Liver (tissue), 9 donors: ENCODE measurements around the gene AOAH. TPM values are rescaled to one million over a fixed set of nuclear protein-coding genes. Genes with fewer than 3 reads are reported as not detected.

ENCODE experiments used
- DNase-seq: peaks from one replicate; pipeline ENCODE4 v3.0.0-alpha.2; 2017; ENCODE audit warnings: low spot score
- H3K27ac ChIP-seq, 2 donors: one replicate each; pipeline ENCODE4 v1.7.0; 2013; ENCODE audit warnings: inconsistent platforms in 2 of 2, low read length in 2 of 2, control low read depth in 1 of 2, low read depth in 1 of 2, mild to moderate bottlenecking in 1 of 2
- H3K27me3 ChIP-seq, 4 donors: one replicate each; pipeline versions ENCODE4 v1.6.1 to v1.7.0; 2013; ENCODE audit warnings: low read length in 3 of 4, inconsistent platforms in 1 of 4, mild to moderate bottlenecking in 1 of 4, moderate library complexity in 1 of 4; ENCODE audit not compliant: control insufficient read depth in 4 of 4, insufficient read depth in 4 of 4
- H3K36me3 ChIP-seq, 4 donors: one replicate each; pipeline versions ENCODE4 v1.6.1 to v1.7.0; 2013; ENCODE audit warnings: low read length in 3 of 4, mild to moderate bottlenecking in 3 of 4, low read depth in 1 of 4, moderate library complexity in 1 of 4; ENCODE audit not compliant: control insufficient read depth in 4 of 4, insufficient read depth in 3 of 4
- H3K4me1 ChIP-seq, 4 donors: one replicate each; pipeline versions ENCODE4 v1.6.1 to v1.7.0; 2013; ENCODE audit warnings: low read length in 3 of 4, mild to moderate bottlenecking in 3 of 4, moderate library complexity in 1 of 4; ENCODE audit not compliant: control insufficient read depth in 4 of 4, insufficient read depth in 4 of 4
- H3K4me3 ChIP-seq, 3 donors: one replicate each; pipeline versions ENCODE4 v1.6.1 to v1.7.0; 2013; ENCODE audit warnings: low read length in 3 of 3, control low read depth in 1 of 3, low read depth in 1 of 3, mild to moderate bottlenecking in 1 of 3
- H3K9ac ChIP-seq, 2 donors: one replicate each; pipeline ENCODE4 v1.7.0; 2013; ENCODE audit warnings: low read length in 2 of 2, mild to moderate bottlenecking in 2 of 2, moderate library complexity in 2 of 2, control low read depth in 1 of 2, low read depth in 1 of 2
- H3K9me3 ChIP-seq, 4 donors: one replicate each; pipeline versions ENCODE4 v1.6.1 to v1.7.0; 2013; ENCODE audit warnings: low read length in 3 of 4; ENCODE audit not compliant: control insufficient read depth in 4 of 4
- EGR1 ChIP-seq, 2 donors: IDR thresholded peaks; 2 replicates each; pipeline ENCODE4 v1.6.1; 2016 to 2018; ENCODE audit warnings: antibody characterized with exemption in 2 of 2, low read depth in 2 of 2
- FOXA1 ChIP-seq: IDR thresholded peaks from 2 replicates; pipeline ENCODE4 v1.6.1; 2016; ENCODE audit warnings: antibody characterized with exemption
- GABPA ChIP-seq, 2 donors: IDR thresholded peaks in 1 of 2; conservative IDR thresholded peaks in 1 of 2; 2 replicates each; pipeline ENCODE4 v1.6.1; 2016; ENCODE audit warnings: antibody characterized with exemption in 2 of 2, mild to moderate bottlenecking in 1 of 2, moderate library complexity in 1 of 2
- HNF4G ChIP-seq: IDR thresholded peaks from 2 replicates; pipeline ENCODE4 v1.6.1; 2016; ENCODE audit warnings: antibody characterized with exemption
- JUND ChIP-seq, 2 donors: IDR thresholded peaks; 2 replicates each; pipeline ENCODE4 v1.6.1; 2016; ENCODE audit warnings: antibody characterized with exemption in 2 of 2
- NR2F2 ChIP-seq: IDR thresholded peaks from 2 replicates; pipeline ENCODE4 v1.6.1; 2016; ENCODE audit warnings: antibody characterized with exemption
- RAD21 ChIP-seq, 2 donors: IDR thresholded peaks; 2 replicates each; pipeline ENCODE4 v1.6.1; 2016; ENCODE audit warnings: antibody characterized with exemption in 2 of 2, mild to moderate bottlenecking in 2 of 2
- REST ChIP-seq: IDR thresholded peaks from 2 replicates; pipeline ENCODE4 v1.6.1; 2016; ENCODE audit warnings: antibody characterized with exemption, mild to moderate bottlenecking
- SP1 ChIP-seq: IDR thresholded peaks from 2 replicates; pipeline ENCODE4 v1.6.1; 2018; ENCODE audit warnings: antibody characterized with exemption, mild to moderate bottlenecking
- YY1 ChIP-seq: IDR thresholded peaks from 2 replicates; pipeline ENCODE4 v1.6.1; 2016; ENCODE audit warnings: antibody characterized with exemption, mild to moderate bottlenecking
- WGBS: extraction: QIAGEN DNeasy Blood & Tissue Kit; methylation state at CpG from one replicate; pipeline ENCODE4 v1.1.7; 2013; 5-methylcytosine and 5-hydroxymethylcytosine counted together
- polyA plus RNA-seq, 2 donors: library from polyadenylated mRNA; stranded (reverse) in 1 of 2; unstranded in 1 of 2; fragments of 200-250 nt in 1 of 2; fragments of >200 nt in 1 of 2; fragmentation: Nextera tagmentation in 1 of 2; extraction: Ambion mirVana in 1 of 2; gene quantifications; one replicate each; pipeline versions ENCODE4 v1.2.1 to v1.2.3, GENCODE V29; 2013 to 2015
- total RNA-seq, 2 donors: library from RNA; depleted of rRNA; stranded (reverse); fragments of >200 nt; gene quantifications; one replicate each; pipeline ENCODE4 v1.2.3, GENCODE V29; 2014
- TF ChIP-seq, protein P1 (sequence below): IDR thresholded peaks from 2 replicates; pipeline ENCODE4 v1.6.1; 2016; ENCODE audit warnings: antibody characterized with exemption
- TF ChIP-seq, protein P2 (sequence below): IDR thresholded peaks from 2 replicates; pipeline ENCODE4 v1.6.1; 2016; ENCODE audit warnings: antibody characterized with exemption
- TF ChIP-seq, protein P3 (sequence below): fragments of 150-350 bp; IDR thresholded peaks from 2 replicates; pipeline ENCODE4 v1.5.1; 2017; ENCODE audit warnings: improper control_type of control experiment, low read depth, low read length; ENCODE audit not compliant: missing input control
- donor health status: healthy.
- donor health status: healthy.
- donor health status: healthy.
- donor health status: healthy.
- donor health status: healthy.

Gene AOAH
- total and polyA plus RNA-seq, 4 donors, result 2.4 to 26.7 (median 5.8) TPM

- no peaks in the 10 kb centered on the region for H3K9me3 ChIP-seq
- no peaks in the 10 kb centered on the region for H3K36me3 ChIP-seq
- 89% methylated on average over 9 of the region's 9 CpGs for WGBS
- H3K9ac ChIP-seq, result no peak overlapping the region
- DNase-seq, result no peak
- TF ChIP-seq REST (no peak), NR2F2 (no peak), SP1 (no peak), YY1 (no peak), HNF4G (no peak), EGR1 (IDR thresholded peaks at IDR 0.05; ENCODE audit: low read depth in 2 of 2) (no peak), FOXA1 (no peak)
- TF ChIP-seq, protein P1, sequence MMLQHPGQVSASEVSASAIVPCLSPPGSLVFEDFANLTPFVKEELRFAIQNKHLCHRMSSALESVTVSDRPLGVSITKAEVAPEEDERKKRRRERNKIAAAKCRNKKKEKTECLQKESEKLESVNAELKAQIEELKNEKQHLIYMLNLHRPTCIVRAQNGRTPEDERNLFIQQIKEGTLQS, result no peak
- H3K27me3 ChIP-seq, result no peaks in the 10 kb centered on the region
- H3K4me3 ChIP-seq, result no peak overlapping the region
- H3K4me1 ChIP-seq, result no peaks in the 10 kb centered on the region
- H3K27ac ChIP-seq, result no peak overlapping the region
Measured at GRCh38 chr7:36633377-36633776, 90.9 kb downstream of the AOAH start.

GRCh38 chr7:36630112-36630650 is 94.1 kb downstream of the AOAH start:
- no peak overlapping the region for H3K27ac ChIP-seq
- no peaks in the 10 kb centered on the region for H3K9me3 ChIP-seq
- no peaks in the 10 kb centered on the region for H3K4me1 ChIP-seq
- 93% methylated on average over 6 of the region's 6 CpGs for whole genome bisulfite sequencing
- no peaks in the 10 kb centered on the region for H3K36me3 ChIP-seq
- H3K27me3 ChIP-seq, result no peaks in the 10 kb centered on the region
- DNase-seq, result no peak
- no peak for TF ChIP-seq REST
- TF ChIP-seq HNF4G, result no peak
- no peak for TF ChIP-seq YY1
- TF ChIP-seq, protein P1, result no peak
- TF ChIP-seq GABPA (IDR thresholded peaks at IDR 0.05 in 1 of 2, conservative IDR thresholded peaks at IDR 0.05 in 1 of 2), result no peak
- no peak for TF ChIP-seq JUND (IDR thresholded peaks at IDR 0.05)
- no peak for TF ChIP-seq EGR1 (IDR thresholded peaks at IDR 0.05; ENCODE audit: low read depth in 2 of 2)
- no peak for TF ChIP-seq RAD21 (IDR thresholded peaks at IDR 0.05)
- TF ChIP-seq, protein P2, sequence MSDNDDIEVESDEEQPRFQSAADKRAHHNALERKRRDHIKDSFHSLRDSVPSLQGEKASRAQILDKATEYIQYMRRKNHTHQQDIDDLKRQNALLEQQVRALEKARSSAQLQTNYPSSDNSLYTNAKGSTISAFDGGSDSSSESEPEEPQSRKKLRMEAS, result no peak
- TF ChIP-seq, protein P3, sequence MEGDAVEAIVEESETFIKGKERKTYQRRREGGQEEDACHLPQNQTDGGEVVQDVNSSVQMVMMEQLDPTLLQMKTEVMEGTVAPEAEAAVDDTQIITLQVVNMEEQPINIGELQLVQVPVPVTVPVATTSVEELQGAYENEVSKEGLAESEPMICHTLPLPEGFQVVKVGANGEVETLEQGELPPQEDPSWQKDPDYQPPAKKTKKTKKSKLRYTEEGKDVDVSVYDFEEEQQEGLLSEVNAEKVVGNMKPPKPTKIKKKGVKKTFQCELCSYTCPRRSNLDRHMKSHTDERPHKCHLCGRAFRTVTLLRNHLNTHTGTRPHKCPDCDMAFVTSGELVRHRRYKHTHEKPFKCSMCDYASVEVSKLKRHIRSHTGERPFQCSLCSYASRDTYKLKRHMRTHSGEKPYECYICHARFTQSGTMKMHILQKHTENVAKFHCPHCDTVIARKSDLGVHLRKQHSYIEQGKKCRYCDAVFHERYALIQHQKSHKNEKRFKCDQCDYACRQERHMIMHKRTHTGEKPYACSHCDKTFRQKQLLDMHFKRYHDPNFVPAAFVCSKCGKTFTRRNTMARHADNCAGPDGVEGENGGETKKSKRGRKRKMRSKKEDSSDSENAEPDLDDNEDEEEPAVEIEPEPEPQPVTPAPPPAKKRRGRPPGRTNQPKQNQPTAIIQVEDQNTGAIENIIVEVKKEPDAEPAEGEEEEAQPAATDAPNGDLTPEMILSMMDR, result no peak
- no peak overlapping the region for H3K9ac ChIP-seq
- H3K4me3 ChIP-seq, result no peak overlapping the region
